GM19240 (cell line): ENCODE results near the gene PLEKHM2.

Experiments
- DNase-seq: peaks from one replicate; pipeline ENCODE4 v3.0.0; 2011; ENCODE audit warnings: low spot score; ENCODE audit not compliant: insufficient read length

Gene PLEKHM2

DNA sequence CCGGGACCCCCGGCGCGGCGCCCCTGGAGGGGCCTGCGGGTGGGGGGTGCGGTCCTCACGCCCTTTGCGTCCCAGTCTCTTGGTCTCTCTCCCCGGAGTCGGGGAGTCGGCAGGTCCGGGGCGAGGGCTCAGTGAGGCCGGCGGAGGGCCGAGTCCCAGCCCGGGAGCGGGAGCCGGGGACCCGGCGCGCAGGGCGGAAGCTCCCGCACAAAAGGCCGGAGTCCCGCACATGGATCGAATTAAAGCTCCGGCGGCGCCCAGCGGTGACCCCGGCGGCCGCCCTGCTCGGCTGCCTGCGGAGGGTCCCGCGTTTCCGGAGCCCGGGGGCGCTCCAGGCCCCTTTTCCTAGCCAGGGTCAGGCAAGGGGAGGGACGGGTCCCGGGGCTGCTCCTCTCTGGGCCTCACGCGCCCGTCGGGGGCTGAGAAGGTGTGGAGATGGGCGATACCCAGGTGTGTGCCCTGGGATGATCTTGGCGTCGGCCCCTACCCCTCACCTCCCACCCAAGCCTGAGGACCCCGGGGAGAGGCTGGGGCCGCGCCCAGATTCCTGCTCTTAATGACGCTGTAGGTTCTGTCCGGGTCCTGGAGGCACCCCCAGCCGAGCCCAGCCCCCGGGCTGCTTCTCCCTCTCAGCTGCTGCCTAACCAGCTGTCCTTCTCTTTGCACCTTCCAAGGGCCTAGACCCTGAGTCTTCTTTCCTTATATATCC lies 75.0 kb downstream of the PLEKHM2 start:
- no peak for DNase-seq

DNA sequence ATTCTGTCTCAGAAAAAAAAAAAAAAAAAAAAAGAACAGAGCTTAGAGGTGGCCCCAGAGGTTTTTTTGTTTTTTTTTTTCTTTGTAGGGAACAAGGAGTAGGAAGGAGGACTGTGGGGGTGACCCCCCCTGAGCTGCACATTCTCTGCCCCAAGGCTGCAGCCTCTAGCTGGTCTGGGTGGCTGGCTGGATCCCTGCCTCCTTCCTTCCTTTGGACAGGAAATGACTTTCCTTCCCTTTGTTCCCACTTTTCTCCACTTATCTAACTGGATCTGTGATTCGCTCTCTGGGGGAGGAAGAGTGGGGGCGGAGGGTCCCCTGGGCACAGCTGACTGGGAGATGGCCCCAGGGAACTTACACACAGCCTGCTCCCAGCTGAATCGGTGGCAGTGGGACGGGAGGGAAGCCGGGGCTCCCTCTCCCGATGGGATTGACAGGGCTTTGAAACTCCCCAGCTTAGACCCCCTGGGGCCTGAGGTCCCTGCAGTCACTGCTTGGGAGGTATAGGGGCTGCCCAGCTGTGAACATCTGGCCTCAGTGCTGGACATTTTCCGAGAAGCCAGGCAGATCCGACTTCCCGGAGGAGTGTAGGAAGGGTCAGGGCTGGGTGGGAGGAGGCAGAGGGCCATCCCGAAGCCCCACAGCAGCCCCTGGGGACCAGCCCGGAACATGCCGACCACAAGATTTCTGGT lies 76.5 kb downstream of the PLEKHM2 start:
- no peak for DNase-seq

GRCh38 chr1:15761366-15762128 lies 77.4 kb downstream of the PLEKHM2 start:
- DNase-seq: no peak

DNA sequence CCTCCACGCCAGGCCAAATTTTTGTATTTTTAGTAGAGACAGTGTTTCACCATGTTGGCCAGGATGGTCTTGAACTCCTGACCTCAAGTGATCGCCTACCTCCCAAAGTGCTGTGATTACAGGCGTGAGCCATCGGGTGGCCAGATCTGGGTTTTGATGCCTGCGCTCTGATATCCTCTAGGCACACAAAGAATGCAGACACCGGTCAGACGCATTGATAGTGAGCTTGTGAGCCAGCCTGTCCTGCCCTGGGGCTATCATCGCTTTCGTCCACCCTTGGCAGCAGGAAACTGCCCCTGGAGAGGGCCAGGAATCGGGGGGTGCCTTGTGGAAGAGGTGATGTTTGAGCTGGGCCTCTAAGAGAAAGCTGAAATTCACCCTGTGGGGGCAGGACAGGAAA lies 78.4 kb downstream of the PLEKHM2 start:
- DNase-seq: no peak

DNA sequence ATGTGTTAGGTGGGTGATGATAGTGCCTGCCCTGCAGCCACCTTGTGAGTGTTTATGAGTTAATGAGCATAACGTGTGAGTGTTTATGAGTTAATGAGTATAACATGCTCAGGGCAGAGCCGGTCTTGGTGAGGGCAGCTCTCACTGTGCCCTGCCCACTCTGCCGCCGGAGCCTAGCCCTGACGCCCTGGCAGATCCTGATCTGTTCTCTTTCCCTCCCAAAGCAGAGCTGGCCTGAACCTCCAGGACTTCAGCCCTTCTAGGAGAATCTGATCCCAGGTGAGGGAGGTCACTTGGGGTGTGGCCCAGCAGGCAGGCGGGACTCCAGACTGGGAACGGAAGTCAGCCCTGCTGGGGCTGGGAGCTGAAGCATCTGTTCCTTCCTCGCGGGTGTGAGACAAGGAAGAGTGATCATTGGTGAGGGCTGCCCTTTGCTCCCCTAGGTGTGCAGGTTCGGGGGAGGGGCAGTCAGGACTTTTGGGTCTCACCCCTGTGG lies 80.2 kb downstream of the PLEKHM2 start:
- no peak for DNase-seq

DNA sequence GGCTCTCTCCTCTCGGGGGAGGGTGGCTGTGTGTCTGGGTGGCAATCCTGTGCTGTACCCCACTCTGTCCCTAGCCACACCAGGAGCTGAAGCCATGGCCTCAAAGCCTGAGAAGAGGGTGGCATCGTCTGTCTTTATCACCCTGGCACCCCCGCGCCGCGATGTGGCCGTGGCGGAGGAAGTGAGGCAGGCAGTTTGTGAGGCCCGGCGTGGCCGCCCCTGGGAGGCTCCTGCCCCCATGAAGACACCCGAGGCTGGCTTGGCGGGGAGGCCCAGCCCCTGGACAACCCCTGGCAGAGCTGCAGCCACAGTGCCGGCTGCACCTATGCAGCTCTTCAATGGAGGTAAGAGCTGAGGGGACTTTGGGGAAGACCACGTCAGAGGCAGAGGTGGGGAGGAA lies 80.8 kb downstream of the PLEKHM2 start:
- DNase-seq: no peak

- no peak for DNase-seq
Observed at GRCh38 chr1:15765495-15766194, 81.5 kb downstream of the PLEKHM2 start.

DNA sequence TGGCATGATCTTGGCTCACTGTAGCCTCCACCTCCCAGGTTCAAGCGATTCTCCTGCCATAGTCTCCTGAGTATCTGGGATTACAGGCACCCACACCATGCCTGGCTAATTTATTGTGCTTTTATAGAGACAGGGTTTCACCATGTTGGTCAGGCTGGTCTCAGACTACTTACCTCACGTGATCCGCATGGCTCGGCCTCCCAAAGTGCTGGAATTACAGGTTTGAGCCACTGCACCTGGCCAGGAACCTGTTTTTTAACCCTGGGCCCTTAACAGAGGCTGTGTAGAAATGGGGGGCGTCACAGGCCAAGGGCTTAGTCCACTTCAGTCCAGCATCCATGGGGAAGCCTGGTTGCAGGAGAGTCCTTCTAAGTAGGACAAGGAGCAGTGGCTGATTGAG lies 83.8 kb downstream of the PLEKHM2 start:
- no peak for DNase-seq

- no peak for DNase-seq
Observed at GRCh38 chr1:15768388-15768787, 84.3 kb downstream of the PLEKHM2 start.

GRCh38 chr1:15770313-15770962 lies 86.3 kb downstream of the PLEKHM2 start:
- no peak for DNase-seq

- no peak for DNase-seq
Observed at GRCh38 chr1:15771836-15772515, 87.9 kb downstream of the PLEKHM2 start.

DNA sequence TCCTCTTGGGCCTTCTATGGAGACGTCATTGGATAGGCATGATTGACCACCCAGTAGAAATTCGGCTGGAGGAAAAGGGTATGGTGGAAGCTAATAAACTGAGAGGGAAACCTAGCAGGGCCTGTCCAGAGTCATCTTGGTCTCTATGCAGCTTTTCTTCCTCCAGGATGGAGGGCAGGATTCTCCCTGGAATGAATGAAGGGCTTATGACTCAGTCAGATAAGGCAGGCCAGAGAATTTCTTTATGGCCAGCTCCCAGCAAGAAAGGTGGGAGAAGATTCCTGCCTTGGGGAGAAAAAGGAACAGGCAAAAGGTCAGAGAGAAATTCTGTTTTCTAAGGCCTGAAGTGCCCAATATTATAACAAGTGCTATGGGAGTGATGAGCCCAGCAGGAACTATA lies 91.6 kb downstream of the PLEKHM2 start:
- no peak for DNase-seq

GRCh38 chr1:15777909-15778707 lies 94.0 kb downstream of the PLEKHM2 start:
- no peak for DNase-seq
